Lung microvascular endothelial cell (primary cell): ENCODE data around the gene EPHA3. TPM values are rescaled to one million over a fixed set of nuclear protein-coding genes. Genes with fewer than 3 reads are reported as not detected.

Source experiments
- DNase-seq, 2 donors: peaks; one replicate each; pipeline versions ENCODE4 v3.0.0 to v3.0.0-alpha.2; 2010; ENCODE audit warnings: low read depth in 2 of 2
- total RNA-seq: library from RNA; depleted of rRNA; stranded (reverse); fragments of >200 nt; gene quantifications from 2 replicates; pipeline ENCODE4 v1.2.1, GENCODE V29; 2014

Gene EPHA3
- total RNA-seq = not detected in 2 replicates

GRCh38 chr3:89107461-89108290 lies at the start of gene EPHA3:
Gene EPHA3 (plus strand): TSS chr3:89107621. CDS start chr3:89107749, 128 bp downstream.
- DNase-seq = peak; percentile 5 to 29

GRCh38 chr3:89058371-89058770 lies 49.0 kb upstream of the EPHA3 start:
- no peak for DNase-seq

- no peak for DNase-seq
Measured at GRCh38 chr3:89059211-89059925, 48.1 kb upstream of the EPHA3 start.

- DNase-seq = no peak
Measured at GRCh38 chr3:89061259-89061658, 46.2 kb upstream of the EPHA3 start.

GRCh38 chr3:89067736-89068135 lies 39.7 kb upstream of the EPHA3 start:
- DNase-seq = no peak

- no peak for DNase-seq
Measured at GRCh38 chr3:89072642-89073041, 34.8 kb upstream of the EPHA3 start.

- DNase-seq = no peak
Measured at GRCh38 chr3:89079944-89080343, 27.5 kb upstream of the EPHA3 start.

- DNase-seq = no peak
Measured at GRCh38 chr3:89087851-89088250, 19.6 kb upstream of the EPHA3 start.

- no peak for DNase-seq
Measured at GRCh38 chr3:89098173-89098572, 9.2 kb upstream of the EPHA3 start.

GRCh38 chr3:89098964-89099585 lies 8.3 kb upstream of the EPHA3 start:
- DNase-seq = peak; percentile 44 to 53

GRCh38 chr3:89101251-89101650 lies 6.2 kb upstream of the EPHA3 start:
- no peak for DNase-seq

GRCh38 chr3:89101921-89102320 lies 5.5 kb upstream of the EPHA3 start:
- no peak for DNase-seq

- DNase-seq = no peak
Measured at GRCh38 chr3:89104499-89104898, 2.9 kb upstream of the EPHA3 start.

GRCh38 chr3:89105503-89105902 lies 1.9 kb upstream of the EPHA3 start:
- DNase-seq = no peak

GRCh38 chr3:89108291-89108550 lies 800 bp downstream of the EPHA3 start:
- DNase-seq = no peak

GRCh38 chr3:89113344-89113743 lies 5.9 kb downstream of the EPHA3 start:
- DNase-seq = no peak

GRCh38 chr3:89113893-89114840 lies 6.7 kb downstream of the EPHA3 start:
- DNase-seq = peak; percentile 28 to 33

- no peak for DNase-seq
Measured at GRCh38 chr3:89114841-89115223, 7.4 kb downstream of the EPHA3 start.

GRCh38 chr3:89116476-89116875 lies 9.1 kb downstream of the EPHA3 start:
- no peak for DNase-seq

- DNase-seq = no peak
Measured at GRCh38 chr3:89138048-89138447, 30.6 kb downstream of the EPHA3 start.

- DNase-seq = no peak
Measured at GRCh38 chr3:89139870-89140269, 32.4 kb downstream of the EPHA3 start.

GRCh38 chr3:89144080-89144479 lies 36.7 kb downstream of the EPHA3 start:
- DNase-seq = no peak
